HCT116 (cell line): Measurements from ENCODE around the gene CFAP298. TPM values are rescaled to one million over a fixed set of nuclear protein-coding genes. Genes with fewer than 3 reads are reported as not detected.

Source experiments
- ATAC-seq: fragments of 200-7000 bp; cut with Tn5 transposase; 2 replicates; pipeline ENCODE4 v1.9.1; 2020; ENCODE audit warnings: mild to moderate bottlenecking, moderate library complexity
- BruUV-seq: library from RNA; stranded (reverse); fragments of 400-500 nt; replicated peaks from 2 replicates; lab custom pipeline; 2021; lab: Mats Ljungman, UMichigan
- CTCF ChIA-PET: fragments of 300-600 bp; sonication (Branson Sonifier 250); formaldehyde crosslinking; loops from one replicate; lab custom pipeline; 2021; ENCODE audit warnings: antibody characterized with exemption; lab: Charles Lee
- POLR2A ChIA-PET: fragments of 300-600, 350-600 bp; sonication (Branson Sonifier 250); formaldehyde crosslinking; loops from one replicate; lab custom pipeline; 2021; ENCODE audit warnings: antibody characterized with exemption; lab: Charles Lee
- RAD21 ChIA-PET, 2 experiments: fragments of 300-600 bp; sonication (Branson Sonifier 250); formaldehyde crosslinking; loops; one replicate each; lab custom pipeline; 2023; ENCODE audit warnings: low total read pairs in 2 of 2; ENCODE audit not compliant: uncharacterized antibody in 2 of 2, unreplicated experiment in 2 of 2, low non-redundant PET in 1 of 2; lab: Charles Lee
- DNase-seq: peaks from one replicate; pipeline ENCODE4 v3.0.0-alpha.2; 2010; ENCODE audit warnings: low read depth, low spot score
- H2AFZ ChIP-seq: fragments of 200-600 bp; shearing (Covaris generic), sonication (generic); 2 replicates; pipeline ENCODE4 v1.6.1; 2017; ENCODE audit warnings: low read depth, mixed run types, mixed read lengths, antibody characterized with exemption, low read length; ENCODE audit not compliant: poor library complexity, severe bottlenecking
- H3K27ac ChIP-seq: 2 replicates; pipeline ENCODE4 v1.5.1; 2012; ENCODE audit warnings: low read depth, low read length
- H3K27me3 ChIP-seq: fragments of 200-600 bp; sonication (generic); 2 replicates; pipeline ENCODE4 v1.6.1; 2016; ENCODE audit warnings: mixed run types, low read length, mixed read lengths; ENCODE audit not compliant: insufficient read depth
- H3K36me3 ChIP-seq, 2 experiments: fragments of 200-500 bp in 1 of 2; fragments of 200-600 bp in 1 of 2; sonication (Bioruptor generic) in 1 of 2; sonication (generic) in 1 of 2; 2 replicates each; pipeline versions ENCODE4 v1.5.1 to v1.6.1; 2014 to 2016; ENCODE audit warnings: low read length in 2 of 2, inconsistent platforms in 1 of 2, mixed read lengths in 1 of 2, mixed run types in 1 of 2; ENCODE audit not compliant: insufficient read depth in 2 of 2, control insufficient read depth in 1 of 2
- H3K4me1 ChIP-seq, 2 experiments: fragments of 200-600 bp in 1 of 2; sonication (generic) in 1 of 2; 2 replicates each; pipeline versions ENCODE4 v1.5.1 to v1.6.1; 2012 to 2017; ENCODE audit warnings: low read length in 2 of 2, inconsistent platforms in 1 of 2, mild to moderate bottlenecking in 1 of 2, mixed read lengths in 1 of 2, mixed run types in 1 of 2, moderate library complexity in 1 of 2; ENCODE audit not compliant: insufficient read depth in 2 of 2, control insufficient read depth in 1 of 2
- H3K4me2 ChIP-seq: fragments of 200-600 bp; sonication (generic); 2 replicates; pipeline ENCODE4 v1.6.1; 2017; ENCODE audit warnings: mixed run types, low read length, mixed read lengths
- H3K4me3 ChIP-seq, 2 experiments: fragments of 200-600 bp in 1 of 2; sonication (generic) in 1 of 2; replicated peaks in 1 of 2; 2 replicates each; pipeline ENCODE4 v1.5.1; 2011 to 2016; ENCODE audit warnings: low read length in 2 of 2, control low read depth in 1 of 2, low read depth in 1 of 2, mild to moderate bottlenecking in 1 of 2, mixed read lengths in 1 of 2, mixed run types in 1 of 2
- H3K79me2 ChIP-seq: fragments of 200-600 bp; sonication (generic); 2 replicates; pipeline ENCODE4 v1.6.1; 2017; ENCODE audit warnings: mild to moderate bottlenecking, mixed run types, low read length, moderate library complexity, mixed read lengths; ENCODE audit not compliant: insufficient read depth
- H3K9ac ChIP-seq: fragments of 200-600 bp; sonication (generic); 2 replicates; pipeline ENCODE4 v1.6.1; 2016; ENCODE audit warnings: low read length, mixed read lengths
- H3K9me2 ChIP-seq: fragments of 200-600 bp; sonication (generic), shearing (Covaris generic); 2 replicates; pipeline ENCODE4 v1.6.1; 2017; ENCODE audit warnings: mixed run types, mild to moderate bottlenecking, moderate library complexity; ENCODE audit not compliant: insufficient read depth
- H3K9me3 ChIP-seq, 2 experiments: fragments of 200-500 bp in 1 of 2; fragments of 200-600 bp in 1 of 2; sonication (Bioruptor generic) in 1 of 2; sonication (generic) in 1 of 2; 2 replicates each; pipeline ENCODE4 v1.6.1; 2014 to 2017; ENCODE audit warnings: low read length in 2 of 2, mixed read lengths in 2 of 2, inconsistent platforms in 1 of 2, low read depth in 1 of 2, mild to moderate bottlenecking in 1 of 2, mixed run types in 1 of 2, moderate library complexity in 1 of 2; ENCODE audit not compliant: control insufficient read depth in 1 of 2, insufficient read depth in 1 of 2
- H4K20me1 ChIP-seq: fragments of 200-600 bp; sonication (generic), shearing (Covaris generic); 2 replicates; pipeline ENCODE4 v1.6.1; 2017; ENCODE audit warnings: mixed run types, mild to moderate bottlenecking, moderate library complexity; ENCODE audit not compliant: insufficient read depth
- CBX3 ChIP-seq: IDR thresholded peaks from 2 replicates; pipeline ENCODE4 v1.6.1; 2012; ENCODE audit warnings: low read depth
- CEBPB ChIP-seq: IDR thresholded peaks from 2 replicates; pipeline ENCODE4 v1.6.1; 2012; ENCODE audit warnings: low read depth
- EGR1 ChIP-seq: IDR thresholded peaks from 2 replicates; pipeline ENCODE4 v1.6.1; 2012; ENCODE audit warnings: low read depth
- ELF1 ChIP-seq: IDR thresholded peaks from 2 replicates; pipeline ENCODE4 v1.6.1; 2012; ENCODE audit warnings: low read depth, borderline replicate concordance
- EZH2phosphoT487 ChIP-seq: fragments of 200-600 bp; IDR thresholded peaks from 2 replicates; pipeline ENCODE4 v1.6.1; 2018; ENCODE audit warnings: antibody characterized with exemption, borderline replicate concordance
- FOSL1 ChIP-seq: IDR thresholded peaks from 2 replicates; pipeline ENCODE4 v1.6.1; 2012; ENCODE audit warnings: low read depth
- JUND ChIP-seq: IDR thresholded peaks from 2 replicates; pipeline ENCODE4 v1.6.1; 2012
- POLR2AphosphoS5 ChIP-seq: IDR thresholded peaks from 2 replicates; pipeline ENCODE4 v1.6.1; 2011; ENCODE audit warnings: mild to moderate bottlenecking, low read depth, low read length, moderate library complexity
- SIN3A ChIP-seq: IDR thresholded peaks from 2 replicates; pipeline ENCODE4 v1.6.1; 2012; ENCODE audit warnings: low read depth
- SP1 ChIP-seq: IDR thresholded peaks from 2 replicates; pipeline ENCODE4 v1.6.1; 2012; ENCODE audit warnings: low read depth
- SRF ChIP-seq: IDR thresholded peaks from 2 replicates; pipeline ENCODE4 v1.6.1; 2012; ENCODE audit warnings: low read depth
- YY1 ChIP-seq: IDR thresholded peaks from 2 replicates; pipeline ENCODE4 v1.6.1; 2011; ENCODE audit warnings: low read length, low read depth, moderate library complexity, mild to moderate bottlenecking; ENCODE audit not compliant: insufficient replicate concordance; ENCODE audit errors: extremely low read depth
- ZFX ChIP-seq: fragments of 450-650 bp; IDR thresholded peaks from 2 replicates; pipeline ENCODE4 v1.6.1; 2017
- ZNF274 ChIP-seq: fragments of 200-500 bp; sonication (Bioruptor generic); IDR thresholded peaks from 2 replicates; pipeline ENCODE4 v1.6.1; 2014; ENCODE audit warnings: mild to moderate bottlenecking, low read depth, low read length, inconsistent platforms
- intact Hi-C: fragments of 100-400 bp; cut with micrococcal nuclease; formaldehyde crosslinking; loops from 2 replicates; pipeline ENCODE4 v1.10.0; 2022
- total RNA-seq: library from RNA; stranded (reverse); gene quantifications from one replicate; pipeline ENCODE4 v1.2.1, GENCODE V29; 2021; ENCODE audit not compliant: unreplicated experiment
- TF ChIP-seq, protein P1 (sequence below): IDR thresholded peaks from 2 replicates; pipeline ENCODE4 v1.6.1; 2012; ENCODE audit warnings: low read depth
- TF ChIP-seq, protein P2 (sequence below): IDR thresholded peaks from 2 replicates; pipeline ENCODE4 v1.6.1; 2011; ENCODE audit warnings: mild to moderate bottlenecking, low read length, moderate library complexity; ENCODE audit not compliant: insufficient replicate concordance; ENCODE audit errors: extremely low read depth
- TF ChIP-seq, protein P3 (sequence below): IDR thresholded peaks from 2 replicates; pipeline ENCODE4 v1.6.1; 2012
- TF ChIP-seq, protein P4 (sequence below): IDR thresholded peaks from 2 replicates; pipeline ENCODE4 v1.6.1; 2012
- TF ChIP-seq, protein P5 (sequence below), 3 experiments: fragments of 200-600 bp in 1 of 3; sonication (generic) in 1 of 3; IDR thresholded peaks in 2 of 3; conservative IDR thresholded peaks in 1 of 3; 2 replicates each; pipeline ENCODE4 v1.5.1; 2012 to 2017; ENCODE audit warnings: low read depth in 2 of 3, low read length in 2 of 3, antibody characterized with exemption in 1 of 3, borderline replicate concordance in 1 of 3, control low read depth in 1 of 3, mild to moderate bottlenecking in 1 of 3, mixed read lengths in 1 of 3, mixed run types in 1 of 3, moderate library complexity in 1 of 3; ENCODE audit not compliant: insufficient read depth in 1 of 3

CFAP298 gene
- total RNA-seq, 1 experiment from 2014 or later: 58.2 TPM

DNA sequence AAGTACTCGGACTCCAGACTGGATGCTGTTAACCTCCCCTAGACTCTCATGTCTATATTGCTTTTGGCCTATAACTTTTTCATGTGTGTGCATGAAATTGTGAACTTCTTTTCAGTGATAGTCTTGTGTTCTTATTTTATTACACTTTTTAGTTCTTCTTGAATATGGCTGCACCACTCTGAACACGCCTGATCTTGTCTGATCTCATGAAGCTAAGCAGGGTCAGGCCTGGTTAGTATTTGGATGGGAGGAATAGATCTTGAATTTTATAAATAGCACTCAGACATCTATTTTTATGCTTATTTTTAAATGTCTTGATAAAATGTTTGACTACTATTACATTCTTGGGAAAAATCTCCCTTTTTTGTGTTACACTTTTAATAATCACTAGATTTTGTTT is 49.3 kb downstream of the CFAP298 start:
- Histone ChIP-seq H2AFZ (no peak overlapping the region), H3K27me3 (no peaks in the 10 kb centered on the region), H3K79me2 (no peaks in the 10 kb centered on the region), H3K9me3 (no peaks in the 10 kb centered on the region; a peak in 1 of 4 replicates), H4K20me1 (no peaks in the 10 kb centered on the region), H3K4me2 (no peak overlapping the region), H3K36me3 (no peaks in the 10 kb centered on the region), H3K27ac (no peak overlapping the region), H3K4me1 (no peaks in the 10 kb centered on the region), H3K9ac (no peak overlapping the region), H3K9me2 (no peaks in the 10 kb centered on the region), H3K4me3 (no peak overlapping the region)
- intact Hi-C loops: no loop called here
- DNase-seq (no peak), ATAC-seq (no peak)
- POLR2A ChIA-PET: no interaction called here
- RAD21 ChIA-PET: no interaction called here
- no TSS peak for BruUV-seq
- CTCF ChIA-PET: no interaction called here
- TF ChIP-seq, protein P1, sequence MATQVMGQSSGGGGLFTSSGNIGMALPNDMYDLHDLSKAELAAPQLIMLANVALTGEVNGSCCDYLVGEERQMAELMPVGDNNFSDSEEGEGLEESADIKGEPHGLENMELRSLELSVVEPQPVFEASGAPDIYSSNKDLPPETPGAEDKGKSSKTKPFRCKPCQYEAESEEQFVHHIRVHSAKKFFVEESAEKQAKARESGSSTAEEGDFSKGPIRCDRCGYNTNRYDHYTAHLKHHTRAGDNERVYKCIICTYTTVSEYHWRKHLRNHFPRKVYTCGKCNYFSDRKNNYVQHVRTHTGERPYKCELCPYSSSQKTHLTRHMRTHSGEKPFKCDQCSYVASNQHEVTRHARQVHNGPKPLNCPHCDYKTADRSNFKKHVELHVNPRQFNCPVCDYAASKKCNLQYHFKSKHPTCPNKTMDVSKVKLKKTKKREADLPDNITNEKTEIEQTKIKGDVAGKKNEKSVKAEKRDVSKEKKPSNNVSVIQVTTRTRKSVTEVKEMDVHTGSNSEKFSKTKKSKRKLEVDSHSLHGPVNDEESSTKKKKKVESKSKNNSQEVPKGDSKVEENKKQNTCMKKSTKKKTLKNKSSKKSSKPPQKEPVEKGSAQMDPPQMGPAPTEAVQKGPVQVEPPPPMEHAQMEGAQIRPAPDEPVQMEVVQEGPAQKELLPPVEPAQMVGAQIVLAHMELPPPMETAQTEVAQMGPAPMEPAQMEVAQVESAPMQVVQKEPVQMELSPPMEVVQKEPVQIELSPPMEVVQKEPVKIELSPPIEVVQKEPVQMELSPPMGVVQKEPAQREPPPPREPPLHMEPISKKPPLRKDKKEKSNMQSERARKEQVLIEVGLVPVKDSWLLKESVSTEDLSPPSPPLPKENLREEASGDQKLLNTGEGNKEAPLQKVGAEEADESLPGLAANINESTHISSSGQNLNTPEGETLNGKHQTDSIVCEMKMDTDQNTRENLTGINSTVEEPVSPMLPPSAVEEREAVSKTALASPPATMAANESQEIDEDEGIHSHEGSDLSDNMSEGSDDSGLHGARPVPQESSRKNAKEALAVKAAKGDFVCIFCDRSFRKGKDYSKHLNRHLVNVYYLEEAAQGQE: no peak
- TF ChIP-seq FOSL1: no peak
- TF ChIP-seq POLR2AphosphoS5: no peak
- no peak for TF ChIP-seq EZH2phosphoT487
- no peak for TF ChIP-seq SIN3A
- TF ChIP-seq, protein P2, sequence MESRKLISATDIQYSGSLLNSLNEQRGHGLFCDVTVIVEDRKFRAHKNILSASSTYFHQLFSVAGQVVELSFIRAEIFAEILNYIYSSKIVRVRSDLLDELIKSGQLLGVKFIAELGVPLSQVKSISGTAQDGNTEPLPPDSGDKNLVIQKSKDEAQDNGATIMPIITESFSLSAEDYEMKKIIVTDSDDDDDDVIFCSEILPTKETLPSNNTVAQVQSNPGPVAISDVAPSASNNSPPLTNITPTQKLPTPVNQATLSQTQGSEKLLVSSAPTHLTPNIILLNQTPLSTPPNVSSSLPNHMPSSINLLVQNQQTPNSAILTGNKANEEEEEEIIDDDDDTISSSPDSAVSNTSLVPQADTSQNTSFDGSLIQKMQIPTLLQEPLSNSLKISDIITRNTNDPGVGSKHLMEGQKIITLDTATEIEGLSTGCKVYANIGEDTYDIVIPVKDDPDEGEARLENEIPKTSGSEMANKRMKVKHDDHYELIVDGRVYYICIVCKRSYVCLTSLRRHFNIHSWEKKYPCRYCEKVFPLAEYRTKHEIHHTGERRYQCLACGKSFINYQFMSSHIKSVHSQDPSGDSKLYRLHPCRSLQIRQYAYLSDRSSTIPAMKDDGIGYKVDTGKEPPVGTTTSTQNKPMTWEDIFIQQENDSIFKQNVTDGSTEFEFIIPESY: no peak
- TF ChIP-seq SP1: no peak
- no peak for TF ChIP-seq EGR1
- no peak for TF ChIP-seq ELF1
- TF ChIP-seq, protein P3, sequence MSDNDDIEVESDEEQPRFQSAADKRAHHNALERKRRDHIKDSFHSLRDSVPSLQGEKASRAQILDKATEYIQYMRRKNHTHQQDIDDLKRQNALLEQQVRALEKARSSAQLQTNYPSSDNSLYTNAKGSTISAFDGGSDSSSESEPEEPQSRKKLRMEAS: no peak
- no peak for TF ChIP-seq ZFX
- TF ChIP-seq, protein P4, sequence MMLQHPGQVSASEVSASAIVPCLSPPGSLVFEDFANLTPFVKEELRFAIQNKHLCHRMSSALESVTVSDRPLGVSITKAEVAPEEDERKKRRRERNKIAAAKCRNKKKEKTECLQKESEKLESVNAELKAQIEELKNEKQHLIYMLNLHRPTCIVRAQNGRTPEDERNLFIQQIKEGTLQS: no peak
- TF ChIP-seq JUND: no peak
- TF ChIP-seq, protein P5, sequence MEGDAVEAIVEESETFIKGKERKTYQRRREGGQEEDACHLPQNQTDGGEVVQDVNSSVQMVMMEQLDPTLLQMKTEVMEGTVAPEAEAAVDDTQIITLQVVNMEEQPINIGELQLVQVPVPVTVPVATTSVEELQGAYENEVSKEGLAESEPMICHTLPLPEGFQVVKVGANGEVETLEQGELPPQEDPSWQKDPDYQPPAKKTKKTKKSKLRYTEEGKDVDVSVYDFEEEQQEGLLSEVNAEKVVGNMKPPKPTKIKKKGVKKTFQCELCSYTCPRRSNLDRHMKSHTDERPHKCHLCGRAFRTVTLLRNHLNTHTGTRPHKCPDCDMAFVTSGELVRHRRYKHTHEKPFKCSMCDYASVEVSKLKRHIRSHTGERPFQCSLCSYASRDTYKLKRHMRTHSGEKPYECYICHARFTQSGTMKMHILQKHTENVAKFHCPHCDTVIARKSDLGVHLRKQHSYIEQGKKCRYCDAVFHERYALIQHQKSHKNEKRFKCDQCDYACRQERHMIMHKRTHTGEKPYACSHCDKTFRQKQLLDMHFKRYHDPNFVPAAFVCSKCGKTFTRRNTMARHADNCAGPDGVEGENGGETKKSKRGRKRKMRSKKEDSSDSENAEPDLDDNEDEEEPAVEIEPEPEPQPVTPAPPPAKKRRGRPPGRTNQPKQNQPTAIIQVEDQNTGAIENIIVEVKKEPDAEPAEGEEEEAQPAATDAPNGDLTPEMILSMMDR (IDR thresholded peaks at IDR 0.05 in 2 of 3, conservative IDR thresholded peaks at IDR 0.05 in 1 of 3; ENCODE audit: borderline replicate concordance in 1 of 3, insufficient read depth in 1 of 3, low read depth in 2 of 3, low read length in 2 of 3): no peak
- no peak for TF ChIP-seq YY1
- no peak for TF ChIP-seq SRF
- TF ChIP-seq ZNF274: no peak
- TF ChIP-seq CEBPB: no peak
- no peak for TF ChIP-seq CBX3
